ENCODE data around the gene FBXL4.

Gene FBXL4

GRCh38 chr6:98824162-98824901 is 123.4 kb downstream of the FBXL4 start:
- DNase-seq, result no peak

GRCh38 chr6:98823428-98824161 is 124.2 kb downstream of the FBXL4 start:
- DNase-seq, result no peak

DNA sequence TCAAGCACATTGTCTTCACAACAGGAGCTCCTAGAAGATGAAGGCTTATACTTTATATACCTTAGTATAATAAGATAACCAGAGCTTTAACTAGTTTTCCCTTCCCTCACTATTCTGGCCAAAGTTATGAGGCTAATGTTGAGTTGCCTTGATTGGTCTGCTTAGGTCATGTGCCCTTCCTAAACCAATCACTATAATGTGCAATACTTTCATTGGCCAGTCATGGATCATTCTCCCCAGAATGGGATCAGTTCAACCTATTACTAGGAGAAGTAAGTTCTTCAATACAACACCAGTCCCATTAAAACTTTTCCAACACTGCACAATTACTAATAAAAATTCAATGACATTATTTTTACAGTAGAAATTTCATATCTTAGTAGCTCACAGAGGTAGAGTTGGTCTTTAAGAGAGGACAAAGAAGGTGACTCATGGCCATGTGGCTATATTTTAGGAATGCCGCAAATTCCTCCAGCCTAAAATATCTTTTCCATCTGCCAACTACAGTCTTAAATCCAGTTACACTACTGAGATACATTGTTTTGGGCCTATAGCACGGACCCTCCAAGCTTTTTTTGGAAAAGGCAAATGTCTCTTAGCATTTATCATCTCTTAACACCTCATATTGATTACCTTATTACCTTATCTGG is 125.9 kb downstream of the FBXL4 start:
- DNase-seq, result no peak

All from NCI-H1930 (cell line).